ENCODE results near the gene SH3RF2. TPM values are rescaled to one million over a fixed set of nuclear protein-coding genes. Genes with fewer than 3 reads are reported as not detected.

SH3RF2 gene
- total and polyA plus RNA-seq, 10 of the 15 experiments (the other 5 are each of a cell fraction or from before 2014, with no cell fraction given): 0.15 TPM; not detected in 9

GRCh38 chr5:146088098-146088497, 151.7 kb downstream of the SH3RF2 start:
- SMC1A ChIA-PET (ENCODE audit: uncharacterized antibody, unreplicated experiment): interaction anchor here (0.7 kb wide), 1 partner anchor 592 kb away, joined by 3 read pairs; no protein-coding TSS in a partner anchor
- BruUV-seq (replicated peaks): no TSS peak
- FAIRE-seq (no peak), DNase-seq (ENCODE audit: low read depth, low spot score) (no peak), ATAC-seq (no peak)
- in situ Hi-C loops (cut with MboI): no loop called here
- Histone ChIP-seq H3K36me3 (ENCODE audit: control insufficient read depth in 2 of 2, insufficient read depth in 2 of 2, low read length in 1 of 2) (no peaks in the 10 kb centered on the region), H3K9me3 (replicated peaks; ENCODE audit: control insufficient read depth, insufficient read depth, low read length) (no peaks in the 10 kb centered on the region), H3K27ac (ENCODE audit: control insufficient read depth, insufficient read depth) (no peak overlapping the region), H2AFZ (ENCODE audit: control insufficient read depth, low read depth, low read length) (no peak overlapping the region), H3K4me1 (ENCODE audit: control insufficient read depth, insufficient read depth, low read length) (peaks cover 3% of the 10 kb centered on the region), H3K27me3 (replicated peaks in 1 of 2; ENCODE audit: control insufficient read depth in 2 of 2, insufficient read depth in 2 of 2, low read length in 1 of 2) (no peaks in the 10 kb centered on the region), H3K4me3 (no peak overlapping the region), H4K20me1 (ENCODE audit: control insufficient read depth, insufficient read depth) (no peaks in the 10 kb centered on the region), H3K9ac (ENCODE audit: control insufficient read depth, insufficient read depth, low read length) (no peak overlapping the region), H3K79me2 (ENCODE audit: control insufficient read depth, insufficient read depth, low read length) (no peaks in the 10 kb centered on the region), H3K4me2 (ENCODE audit: control insufficient read depth, insufficient read depth) (no peak overlapping the region)
- CTCF ChIA-PET: no interaction called here
- TF ChIP-seq RCOR1 (conservative IDR thresholded peaks at IDR 0.05; ENCODE audit: low read depth, low read length) (no peak), CUX1 (IDR thresholded peaks at IDR 0.05; ENCODE audit: insufficient replicate concordance, low read depth, low read length) (no peak)
- 68% methylated on average over 3 of the region's 3 CpGs for WGBS (ENCODE audit: insufficient coverage, insufficient replicate concordance, low lambda C conversion rate, missing lambda C conversion rate)
- POLR2A ChIA-PET: no interaction called here
- RAD21 ChIA-PET (ENCODE audit: unreplicated experiment): no interaction called here
- intact Hi-C loops (cut with micrococcal nuclease; ENCODE audit: unreplicated experiment): no loop called here

- ATAC-seq: no peak
- no peak overlapping the region for H3K9ac ChIP-seq (ENCODE audit: control insufficient read depth, insufficient read depth, low read length)
- H3K36me3 ChIP-seq (ENCODE audit: control insufficient read depth in 2 of 2, insufficient read depth in 2 of 2, low read length in 1 of 2): no peaks in the 10 kb centered on the region
- CTCF ChIA-PET: no interaction called here
- POLR2A ChIA-PET: no interaction called here
- no peak overlapping the region for H3K4me2 ChIP-seq (ENCODE audit: control insufficient read depth, insufficient read depth)
- no peak overlapping the region for H2AFZ ChIP-seq (ENCODE audit: control insufficient read depth, low read depth, low read length)
- H3K4me3 ChIP-seq: no peak overlapping the region
- no peaks in the 10 kb centered on the region for H4K20me1 ChIP-seq (ENCODE audit: control insufficient read depth, insufficient read depth)
- RAD21 ChIA-PET (ENCODE audit: unreplicated experiment): no interaction called here
- no peaks in the 10 kb centered on the region for H3K27me3 ChIP-seq (replicated peaks in 1 of 2; ENCODE audit: control insufficient read depth in 2 of 2, insufficient read depth in 2 of 2, low read length in 1 of 2)
- no TSS peak for BruUV-seq (replicated peaks)
- no peak for FAIRE-seq
- DNase-seq (ENCODE audit: low read depth, low spot score): no peak
- intact Hi-C loops (cut with micrococcal nuclease; ENCODE audit: unreplicated experiment): no loop called here
- H3K79me2 ChIP-seq (ENCODE audit: control insufficient read depth, insufficient read depth, low read length): no peaks in the 10 kb centered on the region
- H3K9me3 ChIP-seq (replicated peaks; ENCODE audit: control insufficient read depth, insufficient read depth, low read length): no peaks in the 10 kb centered on the region
- in situ Hi-C loops (cut with MboI): no loop called here
- SMC1A ChIA-PET (ENCODE audit: uncharacterized antibody, unreplicated experiment): no interaction called here
- no peak overlapping the region for H3K27ac ChIP-seq (ENCODE audit: control insufficient read depth, insufficient read depth)
- no peaks in the 10 kb centered on the region for H3K4me1 ChIP-seq (ENCODE audit: control insufficient read depth, insufficient read depth, low read length)
- TF ChIP-seq ATF7 (IDR thresholded peaks at IDR 0.05; ENCODE audit: low read depth) (no peak), MTA2 (IDR thresholded peaks at IDR 0.05; ENCODE audit: low read depth) (no peak), SREBF2 (IDR thresholded peaks at IDR 0.05; ENCODE audit: low read length) (no peak), E2F8 (IDR thresholded peaks at IDR 0.05; ENCODE audit: low read depth, partially characterized antibody) (no peak), ZBED1 (IDR thresholded peaks at IDR 0.05; ENCODE audit: borderline replicate concordance) (no peak), POLR2AphosphoS5 (IDR thresholded peaks at IDR 0.05; ENCODE audit: low read length) (no peak)
Observed at GRCh38 chr5:146089287-146089686, 152.9 kb downstream of the SH3RF2 start.

Measured in GM12878 (cell line).